Large intestine (tissue), 3 donors: ENCODE data around the gene LCE2D. TPM values are rescaled to one million over a fixed set of nuclear protein-coding genes. Genes with fewer than 3 reads are reported as not detected.
A peak's percentile ranks its signal among the peaks of the same experiment; 100 is the strongest.
"Not testable (repeated sequence)": the region's sequence is repeated elsewhere in the genome, so short reads cannot be mapped to it uniquely, and the experiment has no call there.

Experiments
- DNase-seq, 2 donors: peaks; one replicate each; pipeline versions ENCODE4 v3.0.0 to v3.0.0-alpha.2; 2013
- H3K27ac ChIP-seq: one replicate; pipeline ENCODE4 v1.5.1; 2013; ENCODE audit warnings: low read length
- H3K27me3 ChIP-seq: 2 replicates; pipeline ENCODE4 v1.6.1; 2013; ENCODE audit warnings: low read length; ENCODE audit not compliant: control insufficient read depth, insufficient read depth
- H3K36me3 ChIP-seq: 2 replicates; pipeline ENCODE4 v1.6.1; 2013; ENCODE audit warnings: low read length; ENCODE audit not compliant: control insufficient read depth, insufficient read depth
- H3K4me1 ChIP-seq: one replicate; pipeline ENCODE4 v1.6.1; 2013; ENCODE audit warnings: low read length; ENCODE audit not compliant: control insufficient read depth, insufficient read depth
- H3K4me3 ChIP-seq: one replicate; pipeline ENCODE4 v1.5.1; 2013; ENCODE audit warnings: low read length
- H3K9me3 ChIP-seq: one replicate; pipeline ENCODE4 v1.6.1; 2013; ENCODE audit warnings: mild to moderate bottlenecking, low read depth, low read length, moderate library complexity; ENCODE audit not compliant: control insufficient read depth
- WGBS: methylation state at CpG from one replicate; pipeline ENCODE4 v1.1.5; 2013; ENCODE audit warnings: low lambda C conversion rate; ENCODE audit not compliant: insufficient coverage; 5-methylcytosine and 5-hydroxymethylcytosine counted together
- polyA plus RNA-seq: library from polyadenylated mRNA; unstranded; fragments of 120-200 nt; gene quantifications from one replicate; pipeline ENCODE4 v1.2.1, GENCODE V29; 2013

Gene LCE2D
- polyA plus RNA-seq, 1 donor: not detected

DNA sequence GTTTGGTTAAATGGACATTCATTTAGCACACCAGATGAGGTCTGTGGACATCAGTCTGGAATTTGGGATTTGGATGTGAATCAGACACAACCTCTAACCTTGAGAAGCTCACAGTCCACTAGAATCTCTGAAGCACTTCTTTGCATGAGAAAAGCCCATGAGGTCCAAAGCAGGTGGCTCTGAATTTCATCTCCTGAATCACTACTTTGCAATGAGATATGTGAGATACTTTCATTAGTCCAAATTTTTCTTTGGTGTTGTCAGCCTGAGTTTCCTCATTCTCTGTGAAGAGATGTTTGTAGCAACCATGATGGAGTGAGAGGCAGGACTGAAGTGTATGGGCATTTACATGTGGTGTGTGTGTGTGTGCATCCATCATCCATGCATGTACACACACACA, 16.5 kb upstream of the LCE2D start:
- Histone ChIP-seq H3K36me3 (no peaks in the 10 kb centered on the region), H3K27me3 (no peaks in the 10 kb centered on the region), H3K4me3 (no peak overlapping the region), H3K27ac (no peak overlapping the region), H3K4me1 (no peaks in the 10 kb centered on the region), H3K9me3 (no peaks in the 10 kb centered on the region)
- no peak for DNase-seq

DNA sequence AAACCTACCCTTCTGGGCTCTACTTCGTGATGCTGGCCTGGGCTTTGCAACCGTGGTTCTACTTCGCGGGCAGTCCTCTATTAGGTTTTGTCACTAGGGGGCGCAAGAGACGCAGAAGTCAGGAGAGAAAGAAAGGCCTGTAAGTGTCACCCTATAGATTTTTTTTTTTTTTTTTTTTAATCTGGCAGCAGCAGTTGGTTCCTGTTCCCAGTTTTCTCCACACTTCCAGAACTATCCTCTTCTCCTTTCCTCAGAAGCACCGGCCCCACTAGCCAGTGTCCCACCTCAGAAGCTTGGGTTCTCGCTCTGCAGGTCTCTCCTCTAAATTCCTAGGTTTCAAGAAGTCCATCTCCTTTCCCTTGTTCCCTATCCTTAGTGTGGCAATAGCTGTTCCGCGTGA, 9.1 kb upstream of the LCE2D start:
- Histone ChIP-seq H3K36me3 (no peaks in the 10 kb centered on the region), H3K27ac (no peak overlapping the region), H3K9me3 (no peaks in the 10 kb centered on the region), H3K4me1 (no peaks in the 10 kb centered on the region), H3K4me3 (no peak overlapping the region), H3K27me3 (no peaks in the 10 kb centered on the region)
- peak; percentile 37 to 42 for DNase-seq
- WGBS: 36% methylated on average over 8 of the region's 10 CpGs

DNA sequence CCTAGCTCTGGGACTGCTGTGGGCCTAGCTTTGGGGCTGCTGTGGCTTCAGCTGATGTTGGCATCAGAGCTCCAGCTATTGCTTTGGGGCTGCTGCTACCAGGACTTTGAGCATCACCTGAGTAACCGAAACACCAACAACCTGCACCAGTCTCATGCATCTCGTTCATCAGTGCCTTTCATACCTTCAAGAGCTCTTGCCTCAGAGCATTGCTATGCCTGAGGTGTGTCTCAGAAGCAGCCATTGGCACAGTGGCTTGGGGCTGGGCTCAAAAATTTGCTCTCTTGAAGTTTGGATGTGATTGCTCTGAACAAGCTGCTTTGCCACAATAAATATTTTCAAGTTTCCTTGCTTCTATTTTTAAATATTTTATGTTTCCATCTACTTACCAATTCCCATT, 6.7 kb upstream of the LCE2D start:
- no peak for DNase-seq
- no peaks in the 10 kb centered on the region for H3K4me1 ChIP-seq
- H3K27ac ChIP-seq: no peak overlapping the region
- WGBS: no CpG with 5 or more reads among the region's 2 CpGs
- H3K9me3 ChIP-seq: no peaks in the 10 kb centered on the region
- no peaks in the 10 kb centered on the region for H3K36me3 ChIP-seq
- H3K27me3 ChIP-seq: peaks cover 3% of the 10 kb centered on the region
- no peak overlapping the region for H3K4me3 ChIP-seq

DNA sequence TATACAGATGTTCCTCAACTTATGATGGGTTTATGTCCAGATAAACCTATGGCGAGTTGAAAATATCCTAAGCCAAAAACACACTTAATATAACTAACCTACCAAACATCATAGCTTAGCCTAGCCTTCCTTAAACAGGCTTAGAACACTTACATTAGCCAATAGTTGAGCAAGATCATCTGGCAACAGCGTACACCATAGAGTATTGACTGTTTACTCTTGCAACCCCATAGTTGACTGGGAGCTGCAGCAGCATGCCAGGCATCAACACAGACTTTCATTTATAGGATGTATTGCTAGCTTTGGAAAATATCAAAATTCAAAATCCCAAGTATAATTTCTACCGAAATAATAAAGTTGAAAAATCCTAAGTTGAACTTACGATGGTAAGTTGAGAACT, 5.5 kb upstream of the LCE2D start:
- DNase-seq: no peak
- H3K27me3 ChIP-seq: peaks cover 3% of the 10 kb centered on the region
- H3K36me3 ChIP-seq: no peaks in the 10 kb centered on the region
- H3K4me3 ChIP-seq: no peak overlapping the region
- WGBS: 100% methylated on average over 2 of the region's 4 CpGs
- H3K27ac ChIP-seq: no peak overlapping the region
- no peaks in the 10 kb centered on the region for H3K4me1 ChIP-seq
- no peaks in the 10 kb centered on the region for H3K9me3 ChIP-seq

DNA sequence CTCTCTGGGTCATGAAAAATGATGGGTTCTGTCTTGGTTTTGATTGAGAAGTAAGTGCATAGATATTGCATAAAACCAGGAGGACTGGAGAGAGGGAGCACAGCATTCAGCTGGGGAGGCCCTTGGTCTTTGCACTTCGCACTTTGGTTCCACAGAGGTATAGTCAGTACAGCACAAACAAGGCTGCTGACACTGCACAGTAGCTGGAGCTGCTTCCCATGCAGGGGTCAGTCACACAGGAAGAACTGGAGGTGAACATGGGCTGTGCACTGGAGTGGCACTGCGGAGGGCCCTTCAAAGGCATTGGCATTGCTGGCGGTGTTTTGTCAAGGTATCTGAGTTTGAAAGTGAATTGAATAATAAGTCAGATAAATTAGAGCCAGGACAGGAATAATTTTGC, 4.5 kb upstream of the LCE2D start:
- H3K27me3 ChIP-seq: peaks cover 6% of the 10 kb centered on the region
- no peaks in the 10 kb centered on the region for H3K36me3 ChIP-seq
- no peak overlapping the region for H3K27ac ChIP-seq
- DNase-seq: peak; percentile 58 to 63
- H3K4me1 ChIP-seq: no peaks in the 10 kb centered on the region
- no peaks in the 10 kb centered on the region for H3K9me3 ChIP-seq
- no CpG with 5 or more reads among the region's 3 CpGs for WGBS
- H3K4me3 ChIP-seq: no peak overlapping the region

DNA sequence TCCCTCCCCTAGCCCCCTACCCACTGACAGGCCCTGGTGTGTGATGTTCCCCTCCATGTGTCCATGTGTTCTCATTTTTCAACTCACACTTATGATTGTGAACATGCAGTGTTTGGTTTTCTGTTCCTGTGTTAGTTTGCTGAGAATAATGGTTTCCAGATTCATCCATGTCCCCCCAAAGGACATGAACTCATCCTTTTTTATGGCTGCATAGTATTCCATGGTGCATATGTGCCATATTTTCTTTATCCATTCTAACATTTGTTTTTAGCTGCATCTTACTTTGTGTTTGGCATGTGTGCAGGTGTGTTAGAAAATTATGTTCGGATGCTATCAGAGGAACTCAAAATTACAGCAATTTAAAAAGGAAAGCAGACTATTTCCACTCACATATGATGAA, 3.0 kb downstream of the LCE2D start:
- not testable (repeated sequence) for H3K36me3 ChIP-seq, H3K27ac ChIP-seq, H3K4me1 ChIP-seq, H3K27me3 ChIP-seq, DNase-seq, H3K4me3 ChIP-seq, H3K9me3 ChIP-seq
- WGBS: no CpG with 5 or more reads among the region's 1 CpG

DNA sequence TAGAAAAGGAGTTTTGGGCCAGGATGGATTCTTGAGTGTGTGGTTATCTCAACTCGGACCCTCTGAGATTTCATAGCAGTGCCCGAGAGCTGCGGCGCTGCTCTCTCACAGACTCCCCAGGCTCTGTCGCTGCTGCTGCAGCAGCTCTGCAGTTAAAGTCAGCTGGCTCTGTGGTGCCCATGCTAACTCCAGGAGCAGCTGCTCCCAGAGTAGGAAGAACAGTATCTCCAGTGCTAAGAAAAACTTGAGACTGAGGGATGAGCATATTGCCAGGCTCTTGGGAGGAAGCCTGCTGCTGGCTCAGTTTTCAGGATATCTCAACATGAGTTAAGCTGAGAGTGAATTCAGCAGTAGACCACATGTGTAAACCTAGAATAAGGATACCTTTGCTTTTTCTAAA, 4.5 kb downstream of the LCE2D start:
- Histone ChIP-seq H3K27ac (no peak overlapping the region), H3K4me1 (no peaks in the 10 kb centered on the region), H3K4me3 (no peak overlapping the region), H3K9me3 (no peaks in the 10 kb centered on the region), H3K27me3 (peaks cover 5% of the 10 kb centered on the region), H3K36me3 (no peaks in the 10 kb centered on the region)
- no peak for DNase-seq
- WGBS: no CpG with 5 or more reads among the region's 5 CpGs

DNA sequence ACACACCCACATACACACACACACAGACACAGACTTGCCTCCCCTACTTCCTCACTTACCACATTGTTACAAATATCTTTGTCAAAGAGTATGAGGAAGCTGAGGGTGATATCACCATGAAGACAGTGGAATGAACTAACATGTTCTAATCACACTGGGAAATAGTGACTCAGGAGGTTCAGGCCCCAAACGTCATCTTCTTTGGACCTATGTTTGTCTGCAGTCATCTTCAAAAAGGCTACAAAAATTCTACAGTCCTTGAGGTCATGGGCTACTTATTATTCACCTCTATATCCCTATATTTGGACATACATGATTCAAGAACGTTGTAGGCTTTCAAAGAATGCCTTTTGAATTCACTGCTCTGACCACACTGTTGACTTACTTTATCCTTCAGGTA, 9.8 kb downstream of the LCE2D start:
- Histone ChIP-seq H3K9me3 (no peaks in the 10 kb centered on the region), H3K4me1 (no peaks in the 10 kb centered on the region), H3K27ac (no peak overlapping the region), H3K4me3 (no peak overlapping the region), H3K36me3 (no peaks in the 10 kb centered on the region), H3K27me3 (no peaks in the 10 kb centered on the region)
- WGBS: no CpG with 5 or more reads among the region's 2 CpGs
- no peak for DNase-seq

DNA sequence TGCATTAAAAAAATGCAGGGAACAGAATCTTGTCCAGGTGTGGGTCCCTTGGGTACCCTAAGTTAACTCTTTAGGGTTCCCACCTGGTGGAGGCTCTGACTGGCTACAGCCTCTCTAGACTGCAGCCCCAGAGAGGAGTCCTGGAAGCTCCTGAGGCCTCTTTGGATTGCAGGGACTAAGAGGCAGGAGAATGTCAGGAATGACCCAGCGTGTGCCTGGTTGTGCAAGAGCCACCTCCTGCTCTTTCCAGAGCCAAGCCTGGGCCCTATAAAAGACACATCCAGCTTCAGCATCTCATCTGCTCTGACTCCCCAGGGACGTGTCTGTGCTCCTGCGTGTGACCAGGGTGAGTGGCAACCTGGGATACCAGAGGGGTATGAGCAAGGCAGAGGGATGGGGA, 11.8 kb downstream of the LCE2D start, which contains the start of gene LCE2C:
Gene LCE2C, plus strand, starts transcription at position 297 of the 400 bp plus-strand sequence. CDS start 737 bp downstream, outside the sequence.
- not testable (repeated sequence) for H3K9me3 ChIP-seq, H3K4me1 ChIP-seq, H3K36me3 ChIP-seq, H3K27me3 ChIP-seq, DNase-seq, H3K4me3 ChIP-seq, H3K27ac ChIP-seq
- WGBS: no CpG with 5 or more reads among the region's 3 CpGs

DNA sequence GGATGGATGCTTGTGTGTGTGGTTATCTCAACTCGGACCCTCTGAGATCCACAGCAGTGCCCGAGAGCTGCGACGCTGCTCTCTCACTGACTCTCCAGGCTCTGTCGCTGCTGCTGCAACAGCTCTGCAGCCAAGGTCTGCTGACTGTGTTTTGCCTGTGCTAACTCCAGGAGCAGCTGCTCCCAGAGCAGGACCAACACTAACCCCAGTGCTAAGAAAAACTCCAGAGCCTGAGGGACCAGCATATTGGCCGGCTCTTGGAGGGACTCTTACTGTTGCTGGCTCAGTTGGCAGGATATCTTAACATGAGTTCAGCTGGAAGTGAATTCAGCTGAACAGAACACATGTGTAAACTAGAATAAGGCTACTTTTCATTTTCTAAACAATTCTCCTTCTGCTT, 16.3 kb downstream of the LCE2D start:
- no peak for DNase-seq
- no peaks in the 10 kb centered on the region for H3K36me3 ChIP-seq
- no peaks in the 10 kb centered on the region for H3K9me3 ChIP-seq
- H3K27me3 ChIP-seq: peaks cover 3% of the 10 kb centered on the region
- no peak overlapping the region for H3K4me3 ChIP-seq
- H3K4me1 ChIP-seq: no peaks in the 10 kb centered on the region
- no CpG with 5 or more reads among the region's 6 CpGs for WGBS
- H3K27ac ChIP-seq: no peak overlapping the region

DNA sequence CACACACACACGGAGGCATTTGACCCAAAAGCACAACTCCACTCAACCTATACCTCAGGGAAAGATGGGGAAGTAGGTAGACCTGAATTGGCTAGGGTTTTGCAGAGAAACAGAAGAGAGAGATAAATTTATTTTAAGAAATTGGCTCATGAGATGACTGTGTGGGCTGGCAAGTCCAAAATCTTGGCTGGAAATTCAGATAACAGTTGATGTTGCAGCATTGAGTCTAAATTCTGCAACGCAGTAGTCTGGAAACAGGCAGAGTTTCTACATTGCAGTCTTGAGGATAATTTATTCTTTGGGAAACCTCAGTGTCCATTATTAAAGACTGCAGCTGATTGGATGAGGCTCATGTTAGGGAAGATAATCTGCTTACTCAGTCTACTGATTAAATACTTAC, 18.4 kb downstream of the LCE2D start:
- no peak overlapping the region for H3K27ac ChIP-seq
- no CpG with 5 or more reads among the region's 2 CpGs for WGBS
- no peaks in the 10 kb centered on the region for H3K36me3 ChIP-seq
- no peaks in the 10 kb centered on the region for H3K4me1 ChIP-seq
- H3K4me3 ChIP-seq: no peak overlapping the region
- DNase-seq: no peak
- H3K27me3 ChIP-seq: peaks cover 3% of the 10 kb centered on the region
- H3K9me3 ChIP-seq: no peaks in the 10 kb centered on the region
